ENCODE data around the gene FREM1. TPM values are rescaled to one million over a fixed set of nuclear protein-coding genes. Genes with fewer than 3 reads are reported as not detected.

FREM1 gene
- total RNA-seq, 3 donors from 2014 or later, result 4.1 to 12.2 (median 4.3) TPM

GRCh38 chr9:14768405-14769229 is 141.6 kb downstream of the FREM1 start:
- Histone ChIP-seq H3K9me3 (no peaks in the 10 kb centered on the region), H3K27ac (no peak overlapping the region), H3K36me3 (no peaks in the 10 kb centered on the region), H3K4me3 (no peak overlapping the region), H3K4me1 (no peaks in the 10 kb centered on the region), H3K27me3 (no peaks in the 10 kb centered on the region)
- no peak for DNase-seq (ENCODE audit: low spot score in 2 of 2)
- intact Hi-C loops (cut with DNase I; ENCODE audit: low total_unique reads), result no loop called here
- no peak for TF ChIP-seq POLR2A (IDR thresholded peaks at IDR 0.05)
- TF ChIP-seq, protein P1, sequence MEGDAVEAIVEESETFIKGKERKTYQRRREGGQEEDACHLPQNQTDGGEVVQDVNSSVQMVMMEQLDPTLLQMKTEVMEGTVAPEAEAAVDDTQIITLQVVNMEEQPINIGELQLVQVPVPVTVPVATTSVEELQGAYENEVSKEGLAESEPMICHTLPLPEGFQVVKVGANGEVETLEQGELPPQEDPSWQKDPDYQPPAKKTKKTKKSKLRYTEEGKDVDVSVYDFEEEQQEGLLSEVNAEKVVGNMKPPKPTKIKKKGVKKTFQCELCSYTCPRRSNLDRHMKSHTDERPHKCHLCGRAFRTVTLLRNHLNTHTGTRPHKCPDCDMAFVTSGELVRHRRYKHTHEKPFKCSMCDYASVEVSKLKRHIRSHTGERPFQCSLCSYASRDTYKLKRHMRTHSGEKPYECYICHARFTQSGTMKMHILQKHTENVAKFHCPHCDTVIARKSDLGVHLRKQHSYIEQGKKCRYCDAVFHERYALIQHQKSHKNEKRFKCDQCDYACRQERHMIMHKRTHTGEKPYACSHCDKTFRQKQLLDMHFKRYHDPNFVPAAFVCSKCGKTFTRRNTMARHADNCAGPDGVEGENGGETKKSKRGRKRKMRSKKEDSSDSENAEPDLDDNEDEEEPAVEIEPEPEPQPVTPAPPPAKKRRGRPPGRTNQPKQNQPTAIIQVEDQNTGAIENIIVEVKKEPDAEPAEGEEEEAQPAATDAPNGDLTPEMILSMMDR (IDR thresholded peaks at IDR 0.05), result peak; percentile 65 to 77 (median 75)

DNA sequence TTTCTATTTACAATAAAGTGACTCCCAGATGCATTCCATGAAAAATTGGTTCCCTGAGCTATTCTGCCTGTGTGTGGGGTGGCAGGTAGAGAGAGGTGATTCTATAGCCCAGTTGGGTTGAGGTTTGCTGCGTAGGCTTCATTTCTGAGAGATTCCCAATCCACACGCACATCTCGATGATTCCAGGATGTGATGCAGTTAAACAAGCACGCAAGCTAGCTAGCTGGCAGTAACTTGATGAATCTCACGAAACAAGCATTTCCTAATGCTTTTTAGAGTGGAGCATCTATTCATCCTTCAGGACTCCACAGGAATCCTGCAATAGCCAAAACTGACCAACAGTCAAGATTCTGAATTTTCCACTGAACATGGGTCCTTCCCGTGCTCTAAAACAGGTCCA is 143.9 kb downstream of the FREM1 start:
- Histone ChIP-seq H3K4me3 (no peak overlapping the region), H3K4me1 (no peaks in the 10 kb centered on the region), H3K36me3 (no peaks in the 10 kb centered on the region), H3K27me3 (no peaks in the 10 kb centered on the region), H3K9me3 (no peaks in the 10 kb centered on the region), H3K27ac (no peak overlapping the region)
- DNase-seq (ENCODE audit: low spot score in 2 of 2), result no peak
- intact Hi-C loops (cut with DNase I; ENCODE audit: low total_unique reads), result no loop called here
- TF ChIP-seq, protein P1 (IDR thresholded peaks at IDR 0.05), result no peak
- no peak for TF ChIP-seq POLR2AphosphoS5 (IDR thresholded peaks at IDR 0.05)
- no peak for TF ChIP-seq POLR2A (IDR thresholded peaks at IDR 0.05)

- no peak for DNase-seq (ENCODE audit: low spot score in 2 of 2)
- TF ChIP-seq POLR2AphosphoS5 (IDR thresholded peaks at IDR 0.05) (no peak), POLR2A (IDR thresholded peaks at IDR 0.05) (no peak)
- TF ChIP-seq, protein P1 (IDR thresholded peaks at IDR 0.05), result no peak
- Histone ChIP-seq H3K27me3 (no peaks in the 10 kb centered on the region), H3K4me3 (no peak overlapping the region), H3K9me3 (no peaks in the 10 kb centered on the region), H3K36me3 (no peaks in the 10 kb centered on the region), H3K27ac (no peak overlapping the region), H3K4me1 (no peaks in the 10 kb centered on the region)
- intact Hi-C loops (cut with DNase I; ENCODE audit: low total_unique reads), result no loop called here
Observed at GRCh38 chr9:14761584-14761983, 148.6 kb downstream of the FREM1 start.

DNA sequence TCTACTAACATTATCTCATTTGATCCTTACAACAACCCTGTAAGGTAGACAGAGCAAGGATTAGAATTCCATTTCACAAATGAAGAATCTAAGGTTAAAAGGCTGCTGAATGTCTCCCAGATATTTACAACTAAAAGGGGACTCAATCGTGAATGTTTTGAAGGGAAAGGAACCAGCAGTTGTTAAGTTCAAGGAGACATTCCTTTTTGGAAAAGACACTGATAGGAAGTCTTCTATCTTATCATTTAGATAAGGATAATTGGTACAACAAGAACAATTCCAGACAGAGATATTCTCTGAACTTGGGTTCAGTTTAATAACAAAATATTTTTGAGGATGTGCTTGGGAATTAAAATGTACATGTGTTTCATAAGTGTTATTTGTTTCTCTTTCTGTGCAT is 150.2 kb downstream of the FREM1 start:
- TF ChIP-seq POLR2AphosphoS5 (IDR thresholded peaks at IDR 0.05) (no peak), POLR2A (IDR thresholded peaks at IDR 0.05) (no peak)
- TF ChIP-seq, protein P1 (IDR thresholded peaks at IDR 0.05), result no peak
- intact Hi-C loops (cut with DNase I; ENCODE audit: low total_unique reads), result no loop called here
- no peak overlapping the region for H3K27ac ChIP-seq

DNA sequence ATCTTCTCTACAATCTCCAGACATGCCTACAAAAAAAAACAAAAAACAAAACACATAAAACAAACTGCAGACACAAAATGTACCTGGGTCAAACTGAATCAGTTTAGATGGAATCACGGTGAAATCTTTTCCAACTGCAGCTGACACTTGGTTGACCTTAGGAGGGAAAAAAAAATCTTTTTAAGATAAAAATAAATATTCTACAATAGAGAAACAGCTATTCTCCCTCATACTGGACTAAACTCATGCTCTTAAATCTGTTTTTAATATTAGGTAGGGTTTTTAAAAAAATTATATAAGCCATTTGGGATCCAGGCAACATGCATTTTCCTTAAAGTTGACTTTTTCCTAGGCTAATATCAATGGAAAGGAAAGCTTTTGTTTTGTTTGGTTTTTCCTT is 153.9 kb downstream of the FREM1 start:
- no peak for TF ChIP-seq POLR2A (IDR thresholded peaks at IDR 0.05)
- no peak for TF ChIP-seq POLR2AphosphoS5 (IDR thresholded peaks at IDR 0.05)
- TF ChIP-seq, protein P1 (IDR thresholded peaks at IDR 0.05), result no peak
- intact Hi-C loops (cut with DNase I; ENCODE audit: low total_unique reads), result no loop called here
- H3K4me3 ChIP-seq, result no peak overlapping the region
- no peaks in the 10 kb centered on the region for H3K27me3 ChIP-seq
- DNase-seq (ENCODE audit: low spot score in 2 of 2), result no peak
- H3K36me3 ChIP-seq, result no peaks in the 10 kb centered on the region
- no peaks in the 10 kb centered on the region for H3K9me3 ChIP-seq
- no peak overlapping the region for H3K27ac ChIP-seq
- H3K4me1 ChIP-seq, result no peaks in the 10 kb centered on the region

More for the DNA sequence above, 150.2 kb downstream of the FREM1 start:
- Histone ChIP-seq H3K27me3 (no peaks in the 10 kb centered on the region), H3K4me1 (no peaks in the 10 kb centered on the region), H3K9me3 (no peaks in the 10 kb centered on the region), H3K4me3 (no peak overlapping the region), H3K36me3 (no peaks in the 10 kb centered on the region)
- no peak for DNase-seq (ENCODE audit: low spot score in 2 of 2)

Measured in breast epithelium (tissue), 4 donors.